Stimulated activated CD4-positive, alpha-beta T cell treated with anti-CD3 and anti-CD28 coated beads, Interleukin-12 subunit alpha, Interleukin-12 subunit beta, amount 100 ng/mL, for 24 hours (primary cell): Measurements from ENCODE around the gene ZDHHC11.
"Not testable (repeated sequence)": the region's sequence is repeated elsewhere in the genome, so short reads cannot be mapped to it uniquely, and the experiment has no call there.

ENCODE experiments used
- DNase-seq, 2 experiments: peaks; one replicate each; pipeline ENCODE4 v3.0.0-alpha.2; 2020; ENCODE audit warnings: low read depth in 2 of 2

ZDHHC11 gene

DNA sequence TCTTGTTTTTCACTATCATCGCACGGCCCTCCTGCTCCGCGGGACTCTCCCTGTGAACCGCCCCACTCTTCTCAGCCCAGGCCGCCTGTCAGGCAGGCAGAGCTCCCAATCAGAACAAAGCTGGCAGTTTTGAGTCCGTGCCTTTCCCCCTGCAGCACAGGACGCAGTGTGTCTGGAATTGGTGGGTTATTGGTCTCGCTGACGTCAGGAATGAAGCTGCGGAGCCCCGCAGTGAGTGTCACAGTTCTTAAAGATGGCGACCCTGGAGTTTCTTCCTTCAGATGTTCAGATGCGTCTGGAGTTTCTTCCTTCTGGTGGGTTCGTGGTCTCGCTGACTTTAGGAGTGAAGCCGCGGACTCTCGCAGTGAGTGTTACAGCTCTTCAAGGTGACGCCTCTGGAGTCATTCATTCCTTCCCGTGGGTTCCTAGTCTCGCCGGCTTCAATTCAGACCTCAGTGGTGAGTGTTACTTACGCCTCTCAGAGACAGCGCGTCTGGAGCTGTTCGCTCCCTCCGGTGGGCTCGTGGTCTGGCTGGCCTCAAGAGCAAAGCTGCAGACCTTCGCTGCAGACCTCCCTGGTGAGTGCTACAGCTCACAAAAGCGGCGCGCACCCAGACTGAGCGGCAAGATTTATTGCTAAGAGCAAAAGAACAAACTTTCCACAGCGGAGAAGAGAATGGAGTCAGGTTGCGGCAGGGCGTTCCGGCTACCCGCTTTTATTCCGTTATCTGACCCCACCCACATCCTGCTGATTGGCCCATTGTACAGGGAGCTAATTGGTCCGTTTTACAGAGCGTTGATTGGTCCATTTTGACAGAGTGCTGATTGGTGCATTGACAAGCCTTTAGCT lies 73.7 kb downstream of the ZDHHC11 start:
- no peak for DNase-seq

DNA sequence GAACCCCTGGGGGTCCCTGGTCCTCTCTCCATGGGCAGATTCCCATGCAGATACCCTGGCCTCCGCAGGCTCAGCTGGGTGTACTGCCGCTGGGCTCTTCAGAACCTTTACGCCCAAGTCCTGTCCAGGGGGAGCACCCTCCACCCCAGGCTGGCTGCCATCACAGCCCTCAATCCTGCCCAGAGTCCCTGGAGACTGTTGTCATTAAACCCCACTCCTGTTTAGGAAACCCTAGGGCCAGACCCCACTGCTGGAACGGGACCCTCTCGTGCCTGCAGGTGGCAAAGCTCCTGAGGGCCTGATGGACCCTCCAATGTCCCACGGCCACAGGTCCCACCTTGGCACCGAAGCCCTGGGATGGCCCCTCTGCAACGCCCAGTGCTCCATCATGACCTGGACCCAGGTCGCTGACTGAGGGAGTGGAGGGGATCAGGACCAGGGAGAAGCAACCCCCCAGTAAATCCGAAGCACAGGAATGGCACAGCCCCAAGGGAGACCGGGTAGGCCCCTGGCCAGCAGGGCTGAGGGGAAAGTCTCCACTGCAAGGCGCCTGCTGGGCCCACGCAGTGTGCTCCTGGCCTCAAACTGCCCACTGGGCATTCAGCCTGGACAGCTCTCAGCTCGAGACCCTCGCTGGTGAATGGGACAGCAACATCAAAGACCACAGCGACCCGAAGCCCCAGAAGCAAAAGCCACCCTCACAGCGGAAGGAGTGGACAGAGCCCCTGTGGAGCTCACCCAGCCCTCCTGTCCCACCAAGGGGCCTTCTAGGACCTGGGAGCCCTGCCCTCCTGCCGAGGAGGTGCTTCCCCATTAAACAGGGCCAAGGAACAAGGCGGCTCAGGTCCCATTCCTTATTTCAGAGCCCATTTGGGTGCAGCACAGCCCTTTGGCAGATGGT lies 74.6 kb downstream of the ZDHHC11 start:
- DNase-seq: no peak

DNA sequence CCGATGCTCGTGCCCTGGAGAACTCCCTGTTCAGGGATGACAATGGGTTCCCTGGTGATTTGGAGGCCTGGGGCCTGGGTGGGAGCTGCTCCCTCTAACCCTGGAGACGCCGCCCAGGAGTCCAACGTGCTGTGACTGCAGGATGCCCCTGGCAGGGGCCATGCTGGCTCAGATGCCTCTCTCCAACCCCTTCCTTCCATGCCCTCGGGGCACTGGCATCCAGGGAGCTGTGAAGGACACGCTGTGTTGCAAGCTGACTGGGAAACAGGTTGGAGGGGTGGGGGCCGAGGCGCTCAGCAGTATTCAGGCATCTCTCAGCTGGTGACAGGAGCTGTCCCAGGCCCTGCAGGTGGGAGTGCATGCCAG lies 75.2 kb downstream of the ZDHHC11 start:
- not testable (repeated sequence) for DNase-seq

DNA sequence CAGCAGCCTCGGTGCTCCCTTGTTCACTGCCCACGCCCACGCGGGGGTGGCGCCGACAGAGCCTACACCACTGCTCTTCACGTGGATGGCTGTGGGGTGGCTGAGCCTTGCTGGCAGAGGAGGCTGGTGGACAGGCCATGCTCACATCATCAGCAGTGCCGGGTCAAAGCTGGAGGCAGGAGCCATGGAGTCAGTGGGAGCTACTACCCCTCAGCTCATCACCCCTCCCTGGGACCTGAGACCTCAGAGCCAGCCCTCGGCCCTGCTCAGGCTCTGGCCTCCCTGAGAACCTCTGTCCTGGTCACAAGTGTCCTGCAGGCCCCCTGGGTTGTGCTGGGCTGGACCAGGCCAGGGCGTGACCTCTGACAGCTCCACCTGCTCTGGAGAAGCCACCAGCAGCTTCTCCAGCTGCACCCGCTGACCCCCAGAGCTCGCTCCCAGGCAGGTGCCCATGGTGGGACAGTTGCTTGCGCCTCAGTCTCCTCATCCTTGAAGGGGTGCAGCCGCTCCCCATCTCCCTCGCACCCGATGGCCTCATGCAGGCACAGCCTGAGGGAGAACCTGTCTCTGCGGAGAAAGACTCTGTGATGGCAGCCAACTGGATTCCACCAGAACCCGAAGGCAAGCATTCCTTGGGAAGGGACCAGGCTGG lies 75.8 kb downstream of the ZDHHC11 start:
- DNase-seq: not testable (repeated sequence)

DNA sequence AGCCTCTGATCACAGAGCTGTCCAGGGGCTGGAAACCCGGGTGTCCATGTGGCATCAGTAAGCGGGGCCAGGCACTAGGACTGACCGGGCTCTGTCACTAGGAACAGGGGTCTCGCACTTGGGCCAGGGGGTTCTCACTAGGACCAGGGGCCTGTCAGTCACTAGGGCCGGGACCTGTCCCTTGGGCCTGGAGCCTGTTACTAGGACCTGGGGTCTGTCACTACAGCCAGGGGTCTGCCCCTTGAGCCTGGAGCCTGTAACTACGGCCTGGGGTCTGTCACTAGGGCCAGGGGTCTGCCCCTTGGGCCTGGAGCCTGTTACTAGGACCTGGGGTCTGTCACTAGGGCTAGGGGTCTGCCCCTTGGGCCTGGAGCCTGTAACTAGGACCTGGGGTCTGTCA lies 76.5 kb downstream of the ZDHHC11 start:
- not testable (repeated sequence) for DNase-seq

DNA sequence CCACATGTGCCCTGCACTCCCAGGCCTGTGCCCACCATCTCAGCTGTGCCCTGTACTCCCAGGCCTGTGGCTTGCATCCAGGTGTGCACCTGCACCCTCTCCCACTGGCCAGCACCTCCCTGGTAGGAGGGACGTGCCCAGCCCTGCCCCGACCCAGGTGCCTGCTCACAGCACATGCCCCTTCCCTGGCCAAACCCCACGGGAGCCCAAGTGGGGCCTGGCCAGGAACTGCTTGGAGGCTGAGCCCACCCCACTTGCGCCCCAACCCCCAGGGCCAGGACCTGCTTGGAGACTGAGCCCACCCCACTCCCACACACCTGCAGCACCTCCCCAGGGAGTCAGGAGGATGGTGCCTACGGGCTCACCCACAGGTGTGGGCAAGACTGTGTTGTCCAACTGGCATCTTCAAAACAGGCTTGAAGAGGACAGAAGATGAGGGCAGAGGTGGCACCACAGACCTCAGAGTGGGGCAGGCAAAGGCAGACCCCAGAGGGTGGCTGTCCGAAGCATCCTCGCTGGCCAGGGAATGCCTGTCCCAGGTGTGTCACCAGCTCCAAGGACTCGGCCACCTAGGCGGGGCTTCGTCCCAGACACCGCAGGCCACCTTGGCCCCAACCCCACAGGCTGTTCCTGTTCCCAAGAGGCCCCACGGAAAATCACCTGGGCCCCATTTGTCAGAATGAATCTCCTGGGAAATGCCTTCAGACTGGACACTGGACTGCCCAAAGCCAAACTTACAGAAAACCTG lies 77.1 kb downstream of the ZDHHC11 start:
- DNase-seq: no peak

DNA sequence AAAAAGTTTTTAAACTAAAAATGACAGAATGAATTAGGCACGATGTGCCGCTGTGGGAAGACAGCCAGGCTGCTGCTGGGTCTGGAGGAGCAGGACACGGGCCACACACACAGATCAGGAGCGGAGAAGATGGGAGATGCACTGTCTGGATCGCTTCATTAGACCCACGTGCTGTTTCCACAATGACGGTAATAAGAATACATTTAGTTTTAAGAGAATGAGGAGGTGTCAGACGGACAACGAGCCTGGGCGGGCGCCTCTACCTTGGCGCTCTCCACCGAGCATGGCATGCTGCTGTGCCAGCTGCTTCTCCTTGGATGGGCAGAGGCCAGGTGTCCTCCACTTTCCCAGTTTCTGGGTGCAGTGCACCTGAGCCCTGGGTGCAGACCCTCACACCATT lies 77.9 kb downstream of the ZDHHC11 start:
- not testable (repeated sequence) for DNase-seq

DNA sequence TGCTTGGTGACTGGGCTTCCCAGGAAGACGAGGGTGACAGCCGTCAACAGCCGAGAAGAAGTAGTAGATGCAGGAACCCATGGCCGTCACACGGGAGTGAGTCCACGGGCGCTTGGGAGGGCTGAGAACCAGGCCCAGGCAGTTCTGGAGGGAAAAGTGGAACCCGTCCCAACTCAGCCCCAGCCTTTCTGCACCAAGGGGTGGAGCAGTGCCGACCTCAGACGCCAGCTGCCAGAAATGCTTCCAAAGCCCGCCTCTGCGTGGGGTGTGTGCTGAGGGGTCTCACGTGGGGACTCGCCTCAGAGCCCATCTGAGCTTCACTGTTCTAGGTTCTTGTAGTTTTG lies 78.3 kb downstream of the ZDHHC11 start:
- DNase-seq: not testable (repeated sequence)

DNA sequence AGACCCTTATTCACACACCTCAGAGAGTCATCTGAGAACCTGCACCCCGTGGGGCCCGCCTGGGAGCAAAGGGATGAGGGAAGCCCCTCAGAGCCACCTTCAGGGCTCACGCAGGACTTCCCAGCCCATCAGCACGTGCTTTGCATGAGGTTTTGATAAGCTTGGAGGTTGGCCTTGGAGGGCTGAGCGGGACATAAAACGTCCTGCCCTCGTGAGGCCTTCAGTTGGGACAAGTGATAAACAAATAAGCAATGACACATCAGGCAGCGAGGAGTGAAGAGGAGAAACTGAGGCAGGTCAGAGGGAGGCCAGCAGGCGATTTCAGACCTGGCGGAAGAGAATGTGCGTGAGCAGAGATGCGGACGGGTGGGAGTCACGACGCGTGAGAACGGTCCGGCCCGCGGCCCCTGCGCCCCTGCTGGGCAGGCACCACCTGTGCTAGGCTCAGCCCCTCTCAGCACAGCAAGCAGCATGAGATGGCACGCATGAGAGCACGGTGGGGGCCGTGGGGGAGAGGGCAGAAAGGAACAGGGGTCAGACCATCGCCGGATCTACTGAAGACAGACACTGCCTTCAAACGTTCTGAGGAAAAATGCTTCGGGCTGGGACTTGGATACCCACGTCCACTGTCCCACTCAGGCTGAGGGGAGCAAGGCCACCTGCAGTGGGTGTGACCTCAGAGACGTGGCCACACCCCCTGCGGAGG lies 78.8 kb downstream of the ZDHHC11 start:
- not testable (repeated sequence) for DNase-seq

DNA sequence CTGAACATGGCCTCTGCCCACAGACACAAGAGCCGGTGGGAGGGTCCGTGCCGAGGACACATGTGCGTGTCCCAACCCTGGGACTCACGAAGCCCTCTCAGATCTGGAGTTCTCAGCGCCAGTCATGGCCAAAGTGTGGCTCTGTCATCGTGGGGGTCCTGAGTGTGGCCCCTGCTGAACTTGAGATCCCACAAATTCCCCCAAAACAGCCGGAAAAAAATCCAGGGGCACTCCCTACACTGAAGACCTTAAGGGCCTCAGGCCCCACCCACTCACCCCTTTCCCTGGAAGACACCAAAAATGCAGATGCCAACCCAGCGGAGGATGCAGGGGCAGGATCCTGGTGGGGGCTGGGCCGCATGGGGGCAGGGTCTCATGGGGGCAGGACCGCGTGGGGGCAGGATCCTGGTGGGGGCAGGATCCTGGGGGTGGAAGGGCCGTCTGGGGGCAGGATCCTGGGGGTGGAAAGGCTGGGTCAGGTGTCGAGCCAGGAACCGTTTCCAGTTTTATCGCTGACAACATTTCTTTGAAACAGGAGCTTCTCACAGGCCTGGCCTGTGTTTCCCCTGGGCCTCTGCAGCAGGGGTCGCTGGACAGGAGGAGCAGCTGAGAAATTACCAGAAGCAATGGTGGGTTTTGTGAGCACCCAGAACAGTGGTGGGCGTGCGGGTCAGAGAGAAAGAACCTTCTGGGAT lies 79.6 kb downstream of the ZDHHC11 start:
- DNase-seq: not testable (repeated sequence)

DNA sequence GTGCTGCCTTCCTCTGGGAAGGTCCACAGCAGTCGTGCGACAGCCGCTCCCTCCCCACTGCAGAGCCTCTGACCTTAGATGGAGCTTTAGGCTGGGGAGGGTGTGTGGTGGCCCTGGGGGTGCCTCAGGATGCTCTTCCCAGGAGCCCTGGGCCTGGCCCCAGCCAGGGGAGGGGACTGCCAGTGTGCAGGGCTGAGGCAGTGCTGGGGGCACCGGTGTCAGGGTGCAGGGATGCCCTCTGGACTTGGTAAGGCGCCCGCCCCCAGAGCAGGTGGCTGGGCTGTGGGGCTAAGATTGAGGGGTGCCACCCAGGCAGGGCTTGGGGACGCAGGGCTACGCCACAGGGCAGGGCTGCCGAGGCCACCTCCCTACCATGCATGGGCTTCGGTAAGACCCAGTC lies 80.2 kb downstream of the ZDHHC11 start:
- DNase-seq: not testable (repeated sequence)

DNA sequence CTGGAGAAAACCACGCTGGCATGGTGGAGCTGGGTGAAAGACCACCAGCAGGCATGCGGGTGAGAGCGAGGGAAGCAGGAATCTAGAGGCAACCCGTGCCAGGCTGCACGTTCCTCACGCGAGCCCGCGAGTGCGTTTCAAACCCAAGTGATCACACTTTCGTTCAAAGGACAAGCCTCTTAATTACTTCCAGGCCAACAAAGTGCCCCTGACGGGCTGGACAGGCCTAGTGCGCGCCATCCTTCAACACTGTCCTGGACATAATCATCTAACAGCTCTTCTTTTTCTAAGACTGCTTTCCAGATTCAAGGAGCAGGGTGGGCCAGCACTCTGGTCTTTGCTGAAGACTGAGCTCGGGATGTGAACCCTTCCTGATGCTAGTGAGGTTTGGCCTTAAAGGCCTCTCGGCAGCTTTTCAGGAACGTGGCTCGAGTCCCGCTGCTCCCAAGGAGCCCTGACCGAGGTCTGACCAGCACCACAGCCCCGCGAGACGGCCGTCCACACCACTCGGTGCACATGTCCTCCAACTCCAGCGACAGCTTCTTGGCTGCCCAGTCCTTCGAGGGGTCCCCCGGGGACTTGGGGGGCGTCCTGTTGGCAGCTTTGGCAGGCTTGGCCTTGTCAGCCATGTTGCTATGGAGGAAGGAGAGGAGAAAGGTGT lies 81.2 kb downstream of the ZDHHC11 start:
- DNase-seq: not testable (repeated sequence)

DNA sequence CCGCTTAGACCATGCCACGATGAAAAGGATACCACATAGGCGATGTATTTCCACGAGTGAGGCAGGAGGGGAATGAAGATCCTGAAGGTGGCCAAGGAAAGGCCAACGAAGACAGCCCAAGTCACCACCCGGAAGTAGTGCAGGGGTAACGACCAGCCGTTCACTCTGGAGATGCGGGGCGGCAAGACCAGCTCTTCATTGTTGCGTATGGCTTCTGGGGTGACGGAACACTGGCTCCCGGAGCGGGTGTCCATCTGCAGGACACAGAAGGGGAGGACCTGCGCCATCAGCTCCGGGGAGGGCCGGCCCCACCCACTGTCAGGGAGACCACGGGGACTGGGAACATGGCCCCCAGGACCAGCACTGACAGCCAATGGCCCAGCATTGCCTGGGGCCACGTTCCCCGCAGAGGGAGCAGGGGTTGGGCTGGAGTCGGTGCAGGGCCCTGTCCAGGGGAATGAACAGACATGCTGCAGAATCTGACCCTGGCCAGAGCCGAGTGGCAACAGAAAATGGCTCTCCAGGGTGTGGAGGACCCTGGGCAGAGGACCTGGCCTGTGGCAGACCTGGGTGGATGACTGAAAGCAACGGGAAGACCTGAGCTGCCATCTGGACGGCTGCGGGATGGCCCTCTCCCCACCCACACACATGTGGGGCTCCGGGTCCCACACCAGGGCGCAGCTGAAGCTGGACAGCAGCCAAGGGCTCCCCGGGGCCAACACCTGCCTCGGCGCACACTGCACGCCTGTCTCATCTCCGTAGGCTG lies 83.9 kb downstream of the ZDHHC11 start:
- DNase-seq: no peak

DNA sequence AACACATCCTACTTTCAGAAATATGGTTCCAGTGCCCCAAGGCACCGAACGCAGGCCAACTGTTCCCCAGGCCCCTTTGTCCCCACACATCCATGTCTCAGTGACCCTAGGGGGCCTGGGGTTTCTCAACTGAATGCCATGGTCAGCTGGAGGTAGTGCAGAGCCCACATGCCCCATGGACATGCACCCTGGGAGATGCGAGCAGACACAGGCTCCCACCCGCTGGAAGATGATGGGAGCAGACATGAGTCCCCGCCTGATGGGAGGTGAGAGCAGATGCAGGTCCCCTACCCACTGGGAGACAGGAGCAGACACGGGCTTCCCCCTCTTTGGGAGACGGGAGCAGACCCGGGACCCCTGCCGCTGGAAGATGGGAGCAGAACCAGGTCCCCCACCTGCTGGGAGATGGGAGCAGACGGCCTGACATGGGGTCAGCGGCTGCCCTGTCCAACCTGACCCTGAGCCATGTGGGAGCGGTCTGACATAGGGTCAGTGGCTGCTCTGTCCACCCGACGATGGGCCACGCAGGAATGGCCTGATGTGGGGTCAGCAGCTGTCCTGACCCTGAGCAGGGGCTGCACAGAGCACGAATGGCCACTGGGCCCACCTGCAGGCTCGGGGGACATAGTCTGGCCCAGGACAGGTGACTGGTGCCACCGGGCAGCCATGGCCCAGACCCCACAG lies 84.7 kb downstream of the ZDHHC11 start:
- no peak for DNase-seq

DNA sequence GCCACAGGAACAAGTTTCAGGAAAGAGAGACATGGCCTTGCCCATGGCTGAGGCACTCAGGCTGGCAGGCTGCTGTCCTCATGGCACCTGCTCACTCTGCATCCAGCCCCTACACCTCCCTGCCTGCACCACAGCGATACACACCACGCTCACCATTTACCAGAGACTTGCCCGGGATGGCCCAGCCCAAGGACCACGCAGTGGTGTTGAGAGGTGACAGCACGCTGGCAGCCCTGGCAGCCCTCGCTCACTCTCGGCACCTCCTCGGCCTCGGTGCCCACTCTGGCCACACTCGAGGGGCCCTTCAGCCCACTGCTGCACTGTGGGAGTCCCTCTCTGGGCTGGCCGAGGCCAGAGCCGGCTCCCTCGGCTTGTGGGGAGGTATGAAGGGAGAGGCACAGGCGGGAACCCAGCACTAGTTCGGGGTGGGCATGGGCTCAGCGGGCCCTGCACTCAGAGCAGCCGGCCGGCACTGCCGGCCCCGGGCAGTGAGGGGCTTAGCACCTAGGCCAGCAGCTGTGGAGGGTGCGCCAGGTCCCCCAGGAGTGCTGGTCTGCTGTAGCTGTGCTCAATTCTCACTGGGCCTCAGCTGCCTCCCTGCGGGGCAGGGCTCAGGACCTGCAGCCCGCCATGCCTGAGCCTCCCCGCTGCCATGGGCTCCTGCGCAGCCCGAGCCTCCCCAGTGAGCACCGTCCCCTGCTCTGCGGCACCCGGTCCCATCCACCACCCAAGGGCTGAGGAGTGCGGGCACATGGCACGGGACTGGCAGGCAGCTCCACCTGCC lies 86.6 kb downstream of the ZDHHC11 start:
- DNase-seq: no peak

DNA sequence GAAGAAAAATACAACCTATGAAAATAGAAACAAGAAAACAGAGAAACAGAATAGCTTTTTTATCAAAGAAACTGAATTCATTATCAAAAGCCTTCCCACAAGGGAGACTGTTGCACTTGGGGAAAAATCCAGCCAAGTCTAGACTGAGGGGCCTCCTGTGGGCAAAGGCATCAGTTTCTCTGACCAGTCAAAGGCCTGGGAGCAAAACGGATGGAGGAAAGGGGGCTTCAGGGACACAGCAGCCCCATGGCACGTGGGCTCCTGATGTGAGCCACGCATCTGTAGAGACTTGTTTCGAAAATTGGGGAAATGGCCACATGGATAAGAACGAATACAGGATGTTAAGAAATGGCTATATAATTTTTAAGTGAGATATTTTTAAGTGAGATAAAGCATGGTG lies 87.4 kb downstream of the ZDHHC11 start:
- DNase-seq: no peak

DNA sequence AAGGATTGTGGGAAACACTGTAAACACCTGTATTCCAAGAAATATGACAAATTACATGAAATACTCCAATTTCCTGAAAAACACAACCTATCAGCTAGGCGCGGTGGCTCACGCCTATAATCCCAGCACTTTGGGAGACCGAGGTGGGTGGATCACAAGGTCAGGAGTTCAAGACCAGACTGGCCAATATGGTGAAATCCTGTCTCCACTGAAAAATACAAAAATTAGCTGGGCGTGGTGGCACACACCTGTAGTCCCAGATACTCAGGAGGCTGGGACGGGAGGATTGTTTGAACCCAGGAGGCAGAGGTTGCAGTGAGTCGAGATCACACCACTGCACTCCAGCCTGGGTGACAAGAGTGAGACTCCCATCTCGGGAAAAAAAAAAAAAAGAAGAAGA lies 87.8 kb downstream of the ZDHHC11 start:
- DNase-seq: not testable (repeated sequence)
